Natural killer cell (primary cell): ENCODE results near the gene CASK. TPM values are rescaled to one million over a fixed set of nuclear protein-coding genes. Genes with fewer than 3 reads are reported as not detected.
A peak's percentile ranks its signal among the peaks of the same experiment; 100 is the strongest.

Source experiments
- ATAC-seq, 3 donors: fragments of 150-1000 bp in 2 of 3; fragments of 200-7000 bp in 1 of 3; cut with Tn5 transposase; 1 replicate in 1 of 3; 2 replicates in 2 of 3; pipeline ENCODE4 v1.10.0; 2021; ENCODE audit warnings: mild to moderate bottlenecking in 2 of 3, moderate library complexity in 2 of 3
- DNase-seq, 2 donors: peaks; one replicate each; pipeline versions ENCODE4 v3.0.0 to v3.0.0-alpha.2; 2013 to 2021; ENCODE audit warnings: mixed read lengths in 1 of 2
- H3K27ac ChIP-seq: one replicate; pipeline ENCODE4 v1.5.1; 2013; ENCODE audit warnings: mild to moderate bottlenecking, low read length
- H3K27me3 ChIP-seq: one replicate; pipeline ENCODE4 v1.6.1; 2013; ENCODE audit warnings: low read length; ENCODE audit not compliant: control insufficient read depth, insufficient read depth
- H3K36me3 ChIP-seq: one replicate; pipeline ENCODE4 v1.6.1; 2013; ENCODE audit warnings: low read length; ENCODE audit not compliant: control insufficient read depth, insufficient read depth
- H3K4me1 ChIP-seq: one replicate; pipeline ENCODE4 v1.6.1; 2013; ENCODE audit warnings: low read length; ENCODE audit not compliant: control insufficient read depth, insufficient read depth
- H3K4me3 ChIP-seq: one replicate; pipeline ENCODE4 v1.5.1; 2013; ENCODE audit warnings: low read length
- H3K9me3 ChIP-seq: one replicate; pipeline ENCODE4 v1.6.1; 2013; ENCODE audit warnings: low read length; ENCODE audit not compliant: control insufficient read depth, insufficient read depth
- H3K27ac Mint-ChIP-seq, 2 donors: one replicate each; pipeline ENCODE4 v1.8.0; 2022; ENCODE audit warnings: mild to moderate bottlenecking in 2 of 2, mixed read lengths in 2 of 2, moderate library complexity in 1 of 2
- H3K27me3 Mint-ChIP-seq, 2 donors: one replicate each; pipeline ENCODE4 v1.8.0; 2022; ENCODE audit warnings: low read depth in 2 of 2, mixed read lengths in 2 of 2
- H3K36me3 Mint-ChIP-seq: one replicate; pipeline ENCODE4 v1.8.0; 2022; ENCODE audit warnings: mixed read lengths
- H3K4me1 Mint-ChIP-seq, 2 donors: one replicate each; pipeline ENCODE4 v1.8.0; 2022; ENCODE audit warnings: mixed read lengths in 2 of 2
- H3K4me3 Mint-ChIP-seq: one replicate; pipeline ENCODE4 v1.8.0; 2022; ENCODE audit warnings: mild to moderate bottlenecking, moderate library complexity, mixed read lengths
- H3K9me3 Mint-ChIP-seq, 2 donors: one replicate each; pipeline ENCODE4 v1.8.0; 2022; ENCODE audit warnings: mixed read lengths in 2 of 2
- WGBS: methylation state at CpG from one replicate; pipeline ENCODE4 v1.1.7; 2013; ENCODE audit warnings: missing lambda C conversion rate; ENCODE audit not compliant: insufficient coverage; 5-methylcytosine and 5-hydroxymethylcytosine counted together
- intact Hi-C: fragments of 100-400 bp; cut with micrococcal nuclease; formaldehyde crosslinking; loops from one replicate; pipeline ENCODE4 v1.14.2; 2022
- total RNA-seq, 4 donors: library from RNA; stranded (reverse); fragments of 120-200 nt in 1 of 4; gene quantifications; one replicate each; pipeline versions ENCODE4 v1.2.3 to v1.2.4, GENCODE V29; 2013 to 2022
- TF ChIP-seq, protein P1 (sequence below): fragments of 200-600 bp; IDR thresholded peaks from one replicate; pipeline ENCODE4 v1.8.0; 2022; ENCODE audit warnings: antibody characterized with exemption

The CASK gene
- total RNA-seq, 3 donors from 2014 or later (not counting 1 experiment from before 2014, with no cell fraction given), result 23.5 to 27.9 (median 25.6) TPM

DNA sequence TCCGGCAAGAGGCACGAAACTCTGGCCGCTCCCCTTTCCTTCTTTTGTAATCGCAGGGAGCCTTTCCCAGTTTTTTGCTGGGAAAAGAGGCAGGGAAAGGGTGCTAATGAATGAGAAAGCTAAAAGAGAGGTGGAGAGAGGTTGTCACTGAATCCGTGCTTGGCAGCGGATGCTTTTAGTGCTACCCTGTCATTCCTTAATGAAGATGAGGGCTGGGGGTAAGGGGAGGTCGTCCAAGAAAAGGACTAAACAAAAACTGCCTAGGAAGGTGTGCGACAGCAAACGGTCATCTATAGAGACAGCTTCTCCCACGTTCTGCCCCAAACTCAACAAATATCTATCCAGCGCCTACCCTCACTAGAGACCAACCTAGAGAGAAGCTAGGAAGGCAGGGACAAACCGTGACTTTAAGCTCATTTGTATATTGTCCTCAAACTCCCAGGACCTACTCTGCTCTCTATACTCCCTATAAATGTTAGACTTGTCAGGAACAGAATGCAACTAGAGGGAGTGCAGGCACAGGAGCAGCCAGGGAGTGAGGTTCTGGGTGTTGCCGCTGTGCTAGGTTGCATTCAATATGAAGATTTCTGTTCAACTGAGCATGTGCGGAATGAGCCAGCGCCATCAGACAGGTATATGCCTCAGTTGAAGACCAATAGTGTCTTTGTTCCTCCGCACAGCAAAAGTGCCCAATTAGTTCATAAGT, 777 bp upstream of the CASK start:
- under 1% methylated on average over 16 of the region's 16 CpGs for WGBS
- peak overlapping the region; percentile 49 for H3K27ac ChIP-seq
- H3K4me3 ChIP-seq, result peak overlapping the region; percentile 58
- Mint-ChIP-seq H3K4me3 (peak overlapping the region; percentile 85), H3K36me3 (no peaks in the 10 kb centered on the region), H3K27me3 (peaks cover 0 to 9% of the 10 kb centered on the region in 2 donors), H3K27ac (peak overlapping the region in 1 of 2 donors; percentile 78), H3K9me3 (no peaks in the 10 kb centered on the region), H3K4me1 (peaks cover 15 to 21% of the 10 kb centered on the region in 2 donors)
- intact Hi-C loops, result loop anchor here (10.0 kb wide), 1 partner anchor 1021 kb away; no protein-coding TSS in a partner anchor
- H3K4me1 ChIP-seq, result peaks cover 10% of the 10 kb centered on the region
- no peaks in the 10 kb centered on the region for H3K27me3 ChIP-seq
- TF ChIP-seq, protein P1, sequence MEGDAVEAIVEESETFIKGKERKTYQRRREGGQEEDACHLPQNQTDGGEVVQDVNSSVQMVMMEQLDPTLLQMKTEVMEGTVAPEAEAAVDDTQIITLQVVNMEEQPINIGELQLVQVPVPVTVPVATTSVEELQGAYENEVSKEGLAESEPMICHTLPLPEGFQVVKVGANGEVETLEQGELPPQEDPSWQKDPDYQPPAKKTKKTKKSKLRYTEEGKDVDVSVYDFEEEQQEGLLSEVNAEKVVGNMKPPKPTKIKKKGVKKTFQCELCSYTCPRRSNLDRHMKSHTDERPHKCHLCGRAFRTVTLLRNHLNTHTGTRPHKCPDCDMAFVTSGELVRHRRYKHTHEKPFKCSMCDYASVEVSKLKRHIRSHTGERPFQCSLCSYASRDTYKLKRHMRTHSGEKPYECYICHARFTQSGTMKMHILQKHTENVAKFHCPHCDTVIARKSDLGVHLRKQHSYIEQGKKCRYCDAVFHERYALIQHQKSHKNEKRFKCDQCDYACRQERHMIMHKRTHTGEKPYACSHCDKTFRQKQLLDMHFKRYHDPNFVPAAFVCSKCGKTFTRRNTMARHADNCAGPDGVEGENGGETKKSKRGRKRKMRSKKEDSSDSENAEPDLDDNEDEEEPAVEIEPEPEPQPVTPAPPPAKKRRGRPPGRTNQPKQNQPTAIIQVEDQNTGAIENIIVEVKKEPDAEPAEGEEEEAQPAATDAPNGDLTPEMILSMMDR, result no peak
- ATAC-seq (no peak), DNase-seq (peak in 1 of 2 donors; percentile 69)
- no peaks in the 10 kb centered on the region for H3K9me3 ChIP-seq
- no peaks in the 10 kb centered on the region for H3K36me3 ChIP-seq

- Mint-ChIP-seq H3K27ac (peak overlapping the region; percentile 58 to 83), H3K36me3 (no peaks in the 10 kb centered on the region), H3K4me1 (peaks cover 15 to 21% of the 10 kb centered on the region in 2 donors), H3K9me3 (no peaks in the 10 kb centered on the region), H3K27me3 (peaks cover 0 to 6% of the 10 kb centered on the region in 2 donors), H3K4me3 (peak overlapping the region; percentile 88)
- 0% methylated on average over 48 of the region's 48 CpGs for WGBS
- Histone ChIP-seq H3K4me1 (peaks cover 10% of the 10 kb centered on the region), H3K36me3 (no peaks in the 10 kb centered on the region), H3K27ac (peak overlapping the region; percentile 3), H3K9me3 (no peaks in the 10 kb centered on the region), H3K4me3 (peak overlapping the region; percentile 69), H3K27me3 (no peaks in the 10 kb centered on the region)
- TF ChIP-seq, protein P1, result no peak
- ATAC-seq (peak in 2 of 3 donors; percentile 6 to 16), DNase-seq (peak in 1 of 2 donors; percentile 50)
- intact Hi-C loops, result loop anchor here (10.0 kb wide), 1 partner anchor 1022 kb away; no protein-coding TSS in a partner anchor
Observed at GRCh38 chrX:41922431-41923151, 763 bp downstream of the CASK start.

DNA sequence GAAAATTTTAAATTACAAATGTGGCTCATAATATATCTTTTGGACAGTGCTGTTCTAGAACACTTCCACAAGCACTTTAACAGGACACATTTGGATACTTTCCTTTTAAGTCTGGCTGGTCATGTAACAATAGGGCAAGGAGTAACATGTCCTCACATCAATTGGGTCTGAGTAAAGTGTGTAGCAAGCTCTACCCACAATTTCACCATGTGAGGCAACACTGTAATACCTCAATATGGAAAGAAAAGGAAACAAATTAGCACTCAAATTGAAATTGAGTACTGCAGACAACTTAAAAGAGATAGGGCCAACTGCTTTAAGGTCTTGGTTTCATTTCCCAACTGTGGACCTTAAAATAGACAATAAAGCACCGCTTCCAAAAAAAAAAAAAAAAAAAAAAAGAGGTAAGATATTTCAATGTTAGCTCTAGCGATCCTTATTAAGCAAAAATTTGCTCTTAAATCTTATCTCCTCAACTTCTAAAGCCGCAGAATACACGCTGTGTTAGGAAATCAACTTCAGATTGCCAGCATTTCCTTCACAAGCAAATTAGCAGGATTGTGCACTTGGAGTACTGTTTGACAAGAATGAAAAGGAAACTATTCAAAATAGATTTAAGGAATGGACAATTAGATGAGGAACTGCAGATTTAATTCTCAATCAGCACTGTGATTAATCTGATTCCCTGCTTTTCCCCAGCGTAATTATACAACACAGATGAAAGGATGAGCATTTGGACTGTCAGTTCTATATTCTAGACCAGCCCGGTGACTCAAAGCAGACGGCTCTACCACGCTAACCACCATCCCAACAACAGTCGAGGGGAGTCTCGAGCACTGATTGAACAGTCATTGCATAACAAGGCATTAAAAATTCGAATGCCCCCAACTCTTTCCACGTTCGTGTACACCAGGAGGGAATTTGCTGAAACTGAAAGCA, 1.6 kb downstream of the CASK start:
- Histone ChIP-seq H3K9me3 (no peaks in the 10 kb centered on the region), H3K4me3 (peak overlapping the region; percentile 69), H3K36me3 (no peaks in the 10 kb centered on the region), H3K27ac (peak overlapping the region; percentile 25), H3K27me3 (no peaks in the 10 kb centered on the region), H3K4me1 (peaks cover 10% of the 10 kb centered on the region)
- H3K27me3 Mint-ChIP-seq, result no peaks in the 10 kb centered on the region
- H3K36me3 Mint-ChIP-seq, result no peaks in the 10 kb centered on the region
- H3K27ac Mint-ChIP-seq, result peak overlapping the region; percentile 58 to 83
- TF ChIP-seq, protein P1, result no peak
- H3K4me1 Mint-ChIP-seq, result peaks cover 15 to 21% of the 10 kb centered on the region in 2 donors
- intact Hi-C loops, result loop anchor here (10.0 kb wide), 1 partner anchor 1023 kb away; no protein-coding TSS in a partner anchor
- peak overlapping the region; percentile 88 for H3K4me3 Mint-ChIP-seq
- 4% methylated on average over 11 of the region's 13 CpGs for WGBS
- ATAC-seq (peak in 1 of 3 donors; percentile 36), DNase-seq (peak in 1 of 2 donors; percentile 43)
- no peaks in the 10 kb centered on the region for H3K9me3 Mint-ChIP-seq
